ENCODE data around the gene MRPS2.
"Not testable (repeated sequence)": the region's sequence is repeated elsewhere in the genome, so short reads cannot be mapped to it uniquely, and the experiment has no call there.

- TF ChIP-seq POLR2A, CTCF (IDR thresholded peaks at IDR 0.05): not testable (repeated sequence)
Observed at GRCh38 chr9:135528842-135529435, 28.5 kb downstream of the MRPS2 start.
